Endothelial cell of umbilical vein (primary cell): ENCODE measurements around the gene OR2AG2. TPM values are rescaled to one million over a fixed set of nuclear protein-coding genes. Genes with fewer than 3 reads are reported as not detected.

ENCODE experiments used
- BruUV-seq: library from RNA; stranded (reverse); fragments of 400-500 nt; replicated peaks from 2 replicates; lab custom pipeline; 2021; lab: Mats Ljungman, UMichigan
- CTCF ChIA-PET: fragments of 300-600, 350-600 bp; sonication (Branson Sonifier 250); formaldehyde crosslinking; loops from one replicate; lab custom pipeline; 2021; ENCODE audit warnings: antibody characterized with exemption, inconsistent platforms; lab: Charles Lee
- POLR2A ChIA-PET: fragments of 300-600, 350-600 bp; sonication (Branson Sonifier 250); formaldehyde crosslinking; loops from one replicate; lab custom pipeline; 2021; ENCODE audit warnings: antibody characterized with exemption, inconsistent platforms; lab: Charles Lee
- DNase-seq: peaks from one replicate; pipeline ENCODE4 v3.0.0-alpha.2; 2011; ENCODE audit warnings: low read depth, low spot score
- FAIRE-seq: peaks from 2 replicates; lab custom pipeline; 2011; peaks lifted over from hg19 to GRCh38; lab: Jason Lieb, UNC
- H2AFZ ChIP-seq: 2 replicates; pipeline ENCODE4 v1.6.0; 2012; ENCODE audit warnings: low read depth, low read length, control low read depth, inconsistent platforms
- H3K27ac ChIP-seq: 2 replicates; pipeline ENCODE4 v1.5.1; 2011; ENCODE audit warnings: low read depth, mild to moderate bottlenecking, control low read depth, low read length, moderate library complexity; ENCODE audit not compliant: insufficient read depth
- H3K27me3 ChIP-seq, 2 experiments: 2 replicates each; pipeline versions ENCODE4 v1.6.0 to v1.6.1; 2011; ENCODE audit warnings: low read length in 2 of 2, mixed read lengths in 1 of 2; ENCODE audit not compliant: control insufficient read depth in 2 of 2, insufficient read depth in 2 of 2
- H3K36me3 ChIP-seq, 2 experiments: 2 replicates in 1 of 2; 3 replicates in 1 of 2; pipeline ENCODE4 v1.5.1; 2011; ENCODE audit warnings: low read length in 2 of 2, mild to moderate bottlenecking in 1 of 2, moderate library complexity in 1 of 2; ENCODE audit not compliant: control insufficient read depth in 2 of 2, insufficient read depth in 2 of 2; ENCODE audit errors: extremely low read depth in 1 of 2
- H3K4me1 ChIP-seq: 3 replicates; pipeline ENCODE4 v1.5.1; 2011; ENCODE audit warnings: mild to moderate bottlenecking, low read length; ENCODE audit not compliant: control insufficient read depth, insufficient read depth; ENCODE audit errors: extremely low read depth
- H3K4me2 ChIP-seq: 2 replicates; pipeline ENCODE4 v1.6.1; 2011; ENCODE audit warnings: low read length, control low read depth, mixed read lengths; ENCODE audit not compliant: insufficient read depth
- H3K4me3 ChIP-seq, 3 experiments: fragments of 200-600 bp in 1 of 3; sonication (generic), shearing (Covaris generic) in 1 of 3; replicated peaks in 1 of 3; 2 replicates each; pipeline ENCODE4 v1.5.1; 2011 to 2016; ENCODE audit warnings: control low read depth in 3 of 3, low read length in 3 of 3, mild to moderate bottlenecking in 2 of 3, inconsistent platforms in 1 of 3, low read depth in 1 of 3, moderate library complexity in 1 of 3; ENCODE audit not compliant: insufficient read depth in 1 of 3
- H3K79me2 ChIP-seq: 2 replicates; pipeline ENCODE4 v1.6.0; 2012; ENCODE audit warnings: low read length, inconsistent platforms; ENCODE audit not compliant: control insufficient read depth, insufficient read depth
- H3K9ac ChIP-seq: replicated peaks from 2 replicates; pipeline ENCODE3; 2011; ENCODE audit warnings: low read length, control low read depth; ENCODE audit not compliant: insufficient read depth; ENCODE audit errors: extremely low read depth
- H3K9me1 ChIP-seq: replicated peaks from 3 replicates; pipeline ENCODE4 v1.6.0; 2011; ENCODE audit warnings: mild to moderate bottlenecking, low read length; ENCODE audit not compliant: control insufficient read depth, insufficient read depth; ENCODE audit errors: extremely low read depth
- H3K9me3 ChIP-seq: replicated peaks from 2 replicates; pipeline ENCODE4 v1.5.1; 2012; ENCODE audit warnings: low read length, inconsistent platforms; ENCODE audit not compliant: control insufficient read depth, insufficient read depth
- H4K20me1 ChIP-seq: replicated peaks from 2 replicates; pipeline ENCODE3; 2011; ENCODE audit warnings: mild to moderate bottlenecking, low read length; ENCODE audit not compliant: control insufficient read depth, insufficient read depth; ENCODE audit errors: extremely low read depth
- EZH2 ChIP-seq: IDR thresholded peaks from 2 replicates; pipeline ENCODE4 v1.6.1; 2012; ENCODE audit warnings: borderline replicate concordance, low read depth, mild to moderate bottlenecking, moderate library complexity, low read length, inconsistent platforms; ENCODE audit not compliant: severe bottlenecking
- FOS ChIP-seq: IDR thresholded peaks from 2 replicates; pipeline ENCODE4 v1.6.1; 2011; ENCODE audit warnings: mild to moderate bottlenecking, low read length, moderate library complexity, borderline replicate concordance; ENCODE audit not compliant: insufficient read depth
- GATA2 ChIP-seq: IDR thresholded peaks from 2 replicates; pipeline ENCODE4 v1.7.0; 2011; ENCODE audit warnings: low read depth, mild to moderate bottlenecking, moderate library complexity, mixed read lengths, low read length; ENCODE audit not compliant: insufficient read length, insufficient read depth
- JUN ChIP-seq: IDR thresholded peaks from 2 replicates; pipeline ENCODE4 v1.6.1; 2011; ENCODE audit warnings: borderline replicate concordance, low read depth; ENCODE audit not compliant: insufficient read length, insufficient read depth
- MYC ChIP-seq: IDR thresholded peaks from one replicate; pipeline ENCODE4 v1.6.1; 2011; ENCODE audit warnings: mild to moderate bottlenecking, low read depth, low read length
- POLR2A ChIP-seq: IDR thresholded peaks from 2 replicates; pipeline ENCODE4 v1.6.1; 2012; ENCODE audit warnings: low read depth, mild to moderate bottlenecking, control low read depth, low read length
- POLR2AphosphoS5 ChIP-seq: IDR thresholded peaks from 2 replicates; pipeline ENCODE4 v1.6.1; 2012; ENCODE audit warnings: low read depth, mild to moderate bottlenecking, control low read depth, low read length, moderate library complexity; ENCODE audit not compliant: insufficient read depth
- dilution Hi-C: fragments of 300-500 bp; cut with MboI; formaldehyde crosslinking; loops from one replicate; pipeline ENCODE4 v1.15.0; 2019; ENCODE audit warnings: low sequenced_read_pairs; ENCODE audit not compliant: extremely low pct_ligation_motif_present
- intact Hi-C: fragments of 100-400 bp; cut with micrococcal nuclease; formaldehyde crosslinking; loops from one replicate; pipeline ENCODE4 v1.10.0; 2022
- polyA plus RNA-seq, 4 experiments: library from polyadenylated mRNA; depleted of rRNA in 3 of 4; stranded (reverse) in 3 of 4; unstranded in 1 of 4; fragments of >200 nt; gene quantifications; 2 replicates each; pipeline versions ENCODE4 v1.2.1 to v1.2.3, GENCODE V29; 2011 to 2012; ENCODE audit warnings: missing spikeins in 1 of 4
- total RNA-seq: library from RNA; stranded (reverse); gene quantifications from 2 replicates; pipeline ENCODE4 v1.2.3, GENCODE V29; 2021
- TF ChIP-seq, protein P1 (sequence below), 2 donors: IDR thresholded peaks; 1 replicate in 1 of 2; 2 replicates in 1 of 2; pipeline ENCODE4 v1.5.1; 2011; ENCODE audit warnings: low read length in 2 of 2, mild to moderate bottlenecking in 2 of 2, moderate library complexity in 2 of 2, control low read depth in 1 of 2, inconsistent platforms in 1 of 2, low read depth in 1 of 2; ENCODE audit not compliant: insufficient read depth in 1 of 2; ENCODE audit errors: extremely low read depth in 1 of 2
- TF ChIP-seq, protein P2 (sequence below): IDR thresholded peaks from 2 replicates; pipeline ENCODE4 v1.6.1; 2011; ENCODE audit not compliant: insufficient read depth, insufficient read length

The OR2AG2 gene
- total and polyA plus RNA-seq, 2 donors (not counting 3 experiments of a cell fraction or from before 2014, with no cell fraction given), result 0.18 to 0.33 TPM

DNA sequence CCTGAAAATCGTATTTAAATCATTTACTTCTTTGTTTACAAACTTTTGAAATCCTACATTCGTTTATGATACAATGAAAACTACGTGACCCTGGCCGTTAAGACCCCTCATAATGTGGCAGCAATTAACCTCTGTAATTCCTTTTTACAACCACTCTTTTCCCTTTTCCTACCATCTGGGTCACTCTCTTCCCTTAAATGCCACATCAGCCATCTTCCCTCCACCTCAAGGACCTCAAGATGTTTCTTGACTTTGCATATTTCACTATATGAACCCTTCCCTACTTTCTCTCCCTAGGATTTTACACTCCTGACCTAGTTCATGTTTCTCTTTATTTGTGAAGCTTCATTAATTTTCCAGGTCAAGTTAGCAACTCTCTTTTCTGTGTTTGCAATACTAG is 26.8 kb downstream of the OR2AG2 start:
- no peak overlapping the region for H3K4me2 ChIP-seq
- ChIA-PET POLR2A (no interaction called here), CTCF (interaction anchor here (0.8 to 17.3 kb wide), 6 partner anchors 8 to 366 kb away, joined by 3 to 391 read pairs (median 5); no protein-coding TSS in a partner anchor)
- no peaks in the 10 kb centered on the region for H3K36me3 ChIP-seq
- peaks cover 2 to 4% of the 10 kb centered on the region in 2 experiments for H3K27me3 ChIP-seq
- dilution Hi-C loops (no loop called here), intact Hi-C loops (no loop called here)
- no peaks in the 10 kb centered on the region for H3K79me2 ChIP-seq
- no peak overlapping the region for H3K27ac ChIP-seq
- no peaks in the 10 kb centered on the region for H4K20me1 ChIP-seq
- no peak overlapping the region for H3K4me3 ChIP-seq
- H3K9me1 ChIP-seq, result no peaks in the 10 kb centered on the region
- no peaks in the 10 kb centered on the region for H3K9me3 ChIP-seq
- peak overlapping the region; percentile 33 for H2AFZ ChIP-seq
- H3K4me1 ChIP-seq, result peaks cover 14% of the 10 kb centered on the region
- TF ChIP-seq, protein P1, sequence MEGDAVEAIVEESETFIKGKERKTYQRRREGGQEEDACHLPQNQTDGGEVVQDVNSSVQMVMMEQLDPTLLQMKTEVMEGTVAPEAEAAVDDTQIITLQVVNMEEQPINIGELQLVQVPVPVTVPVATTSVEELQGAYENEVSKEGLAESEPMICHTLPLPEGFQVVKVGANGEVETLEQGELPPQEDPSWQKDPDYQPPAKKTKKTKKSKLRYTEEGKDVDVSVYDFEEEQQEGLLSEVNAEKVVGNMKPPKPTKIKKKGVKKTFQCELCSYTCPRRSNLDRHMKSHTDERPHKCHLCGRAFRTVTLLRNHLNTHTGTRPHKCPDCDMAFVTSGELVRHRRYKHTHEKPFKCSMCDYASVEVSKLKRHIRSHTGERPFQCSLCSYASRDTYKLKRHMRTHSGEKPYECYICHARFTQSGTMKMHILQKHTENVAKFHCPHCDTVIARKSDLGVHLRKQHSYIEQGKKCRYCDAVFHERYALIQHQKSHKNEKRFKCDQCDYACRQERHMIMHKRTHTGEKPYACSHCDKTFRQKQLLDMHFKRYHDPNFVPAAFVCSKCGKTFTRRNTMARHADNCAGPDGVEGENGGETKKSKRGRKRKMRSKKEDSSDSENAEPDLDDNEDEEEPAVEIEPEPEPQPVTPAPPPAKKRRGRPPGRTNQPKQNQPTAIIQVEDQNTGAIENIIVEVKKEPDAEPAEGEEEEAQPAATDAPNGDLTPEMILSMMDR (IDR thresholded peaks at IDR 0.05; ENCODE audit: extremely low read depth in 1 of 2, insufficient read depth in 1 of 2, low read depth in 1 of 2, low read length in 2 of 2), result no peak
- TF ChIP-seq EZH2 (no peak), GATA2 (no peak), JUN (no peak), MYC (no peak), FOS (no peak), POLR2A (no peak), POLR2AphosphoS5 (no peak)
- TF ChIP-seq, protein P2, sequence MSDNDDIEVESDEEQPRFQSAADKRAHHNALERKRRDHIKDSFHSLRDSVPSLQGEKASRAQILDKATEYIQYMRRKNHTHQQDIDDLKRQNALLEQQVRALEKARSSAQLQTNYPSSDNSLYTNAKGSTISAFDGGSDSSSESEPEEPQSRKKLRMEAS, result no peak
- no TSS peak for BruUV-seq
- no peak for DNase-seq
- FAIRE-seq, result no peak
- no peak overlapping the region for H3K9ac ChIP-seq
